Measurements from ENCODE around the gene SSH2.

DNA sequence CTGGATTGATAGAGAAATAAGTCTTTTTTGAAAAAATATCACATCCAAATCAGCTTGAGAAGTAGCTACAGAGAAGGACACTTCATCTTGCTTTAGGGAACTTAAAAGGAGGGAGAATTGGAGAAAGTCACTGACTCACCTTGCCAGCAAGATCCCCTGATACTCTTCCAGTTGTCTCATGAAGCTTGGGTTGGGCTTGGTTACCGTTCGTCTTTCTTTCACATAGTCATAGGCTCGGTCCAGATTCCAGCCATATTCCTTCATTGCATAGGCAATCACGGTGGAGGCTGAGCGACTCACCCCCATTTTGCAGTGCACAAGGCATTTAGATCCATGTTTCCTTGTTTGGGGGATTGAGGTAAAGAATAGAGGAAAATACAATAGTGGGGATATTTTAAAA, 282.0 kb downstream of the SSH2 start:
- TF ChIP-seq, protein P1, sequence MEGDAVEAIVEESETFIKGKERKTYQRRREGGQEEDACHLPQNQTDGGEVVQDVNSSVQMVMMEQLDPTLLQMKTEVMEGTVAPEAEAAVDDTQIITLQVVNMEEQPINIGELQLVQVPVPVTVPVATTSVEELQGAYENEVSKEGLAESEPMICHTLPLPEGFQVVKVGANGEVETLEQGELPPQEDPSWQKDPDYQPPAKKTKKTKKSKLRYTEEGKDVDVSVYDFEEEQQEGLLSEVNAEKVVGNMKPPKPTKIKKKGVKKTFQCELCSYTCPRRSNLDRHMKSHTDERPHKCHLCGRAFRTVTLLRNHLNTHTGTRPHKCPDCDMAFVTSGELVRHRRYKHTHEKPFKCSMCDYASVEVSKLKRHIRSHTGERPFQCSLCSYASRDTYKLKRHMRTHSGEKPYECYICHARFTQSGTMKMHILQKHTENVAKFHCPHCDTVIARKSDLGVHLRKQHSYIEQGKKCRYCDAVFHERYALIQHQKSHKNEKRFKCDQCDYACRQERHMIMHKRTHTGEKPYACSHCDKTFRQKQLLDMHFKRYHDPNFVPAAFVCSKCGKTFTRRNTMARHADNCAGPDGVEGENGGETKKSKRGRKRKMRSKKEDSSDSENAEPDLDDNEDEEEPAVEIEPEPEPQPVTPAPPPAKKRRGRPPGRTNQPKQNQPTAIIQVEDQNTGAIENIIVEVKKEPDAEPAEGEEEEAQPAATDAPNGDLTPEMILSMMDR (IDR thresholded peaks at IDR 0.05): no peak
- no peak for TF ChIP-seq EP300 (IDR thresholded peaks at IDR 0.05)
- no peak for TF ChIP-seq POLR2A (IDR thresholded peaks at IDR 0.05)

Data from ovary (tissue), 3 donors.